Activated effector memory CD4-positive, alpha-beta T cell treated with Interleukin-2 at 50 U/mL for 16 hours (primary cell): ENCODE results near the gene BICC1.

Experiments used
- DNase-seq: peaks from one replicate; pipeline ENCODE4 v3.0.0-alpha.2; 2020

Gene BICC1

GRCh38 chr10:58608826-58609531 lies 96.3 kb downstream of the BICC1 start:
- DNase-seq, result no peak

DNA sequence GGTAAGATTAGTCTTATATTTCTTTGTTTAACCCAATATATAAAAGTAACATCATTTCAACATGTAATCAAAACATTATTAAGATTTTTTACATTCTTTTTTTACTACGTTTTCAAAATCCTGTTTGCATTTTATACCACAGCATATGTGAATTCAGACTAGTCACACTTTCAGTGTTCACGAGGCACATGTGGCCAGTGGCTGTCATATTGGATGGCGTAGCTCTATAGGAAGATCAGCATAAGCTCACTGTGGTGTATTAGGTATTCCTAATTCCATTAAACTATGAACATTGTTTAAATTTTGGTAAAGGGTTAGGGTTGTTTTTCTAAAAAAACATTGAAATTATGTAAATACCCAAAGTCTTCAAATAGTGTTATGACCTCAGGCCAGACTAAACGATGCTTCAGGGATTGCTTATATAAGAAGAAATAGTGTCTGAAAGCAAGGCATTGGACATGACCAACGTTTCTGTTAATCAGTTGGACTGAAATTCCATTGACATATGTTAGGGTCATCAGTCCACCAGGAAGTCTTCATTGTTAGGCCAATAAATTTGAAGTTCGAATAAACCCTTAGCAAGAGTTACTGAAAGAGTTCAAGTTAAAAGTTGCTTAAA lies 97.0 kb downstream of the BICC1 start:
- no peak for DNase-seq

- DNase-seq, result no peak
Observed at GRCh38 chr10:58615237-58615935, 102.7 kb downstream of the BICC1 start.

- DNase-seq, result no peak
Observed at GRCh38 chr10:58618158-58618676, 105.5 kb downstream of the BICC1 start.

- no peak for DNase-seq
Observed at GRCh38 chr10:58621379-58622077, 108.9 kb downstream of the BICC1 start.

GRCh38 chr10:58622246-58622645 lies 109.6 kb downstream of the BICC1 start:
- no peak for DNase-seq

GRCh38 chr10:58625070-58625469 lies 112.4 kb downstream of the BICC1 start:
- no peak for DNase-seq

DNA sequence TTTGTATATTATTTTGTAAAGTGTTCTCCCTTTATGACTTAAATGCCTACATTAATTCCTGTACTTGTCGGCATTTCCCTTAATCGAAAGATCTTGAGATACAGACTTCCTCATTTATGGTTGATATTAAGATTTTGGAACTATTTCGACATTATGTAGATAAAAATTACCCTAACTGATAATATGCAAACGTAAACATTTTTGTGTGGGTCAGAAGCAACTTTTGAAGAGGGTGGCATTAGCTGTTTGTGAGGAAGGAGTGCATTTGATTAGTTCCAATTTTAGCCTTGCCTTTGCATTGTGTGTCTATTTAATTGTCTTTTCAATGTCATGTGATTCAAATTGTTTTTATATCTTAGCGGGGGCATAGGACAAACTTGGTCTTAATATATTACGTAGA lies 114.7 kb downstream of the BICC1 start:
- DNase-seq, result no peak

GRCh38 chr10:58631715-58632114 lies 119.0 kb downstream of the BICC1 start:
- DNase-seq, result no peak

DNA sequence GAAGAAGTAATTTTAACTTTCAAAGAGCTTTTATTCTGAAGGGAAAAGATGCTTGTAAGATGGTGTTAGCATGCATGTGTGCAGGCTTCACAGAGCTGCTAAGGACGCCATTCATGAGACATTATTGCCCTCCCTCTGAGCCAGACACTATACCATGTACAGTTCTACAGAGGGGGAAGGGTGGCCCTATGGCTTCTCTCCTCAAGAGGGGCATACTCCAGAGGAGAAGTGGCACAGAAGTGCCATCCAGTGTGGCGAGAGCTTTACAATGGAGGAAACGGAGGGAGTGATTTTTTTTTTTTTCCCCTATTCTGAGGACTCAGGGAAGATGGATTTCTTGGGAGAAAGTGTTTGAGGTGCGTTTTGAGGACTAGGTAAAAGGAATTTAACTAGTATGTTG lies 119.5 kb downstream of the BICC1 start:
- DNase-seq, result no peak

GRCh38 chr10:58637352-58637751 lies 124.7 kb downstream of the BICC1 start:
- DNase-seq, result no peak

DNA sequence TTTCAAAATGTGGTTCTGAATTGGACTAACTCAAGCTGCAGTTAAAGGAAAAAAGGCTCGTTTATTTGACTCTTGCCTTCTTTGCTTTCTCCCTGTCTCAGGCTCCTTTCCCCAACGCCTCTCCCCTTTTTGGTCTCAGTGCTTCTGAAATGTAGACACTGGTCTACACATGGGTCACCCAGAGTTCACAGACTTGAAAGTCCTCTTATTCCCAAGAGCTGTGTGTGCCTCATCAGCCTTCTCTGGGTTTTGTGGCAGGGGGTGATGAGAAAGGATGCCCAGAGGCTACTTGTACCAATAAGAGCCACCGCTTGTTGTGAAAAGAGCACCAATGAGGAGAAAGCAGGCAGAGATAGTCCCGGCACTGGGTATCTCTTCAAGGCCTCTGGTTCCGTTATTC lies 125.7 kb downstream of the BICC1 start:
- no peak for DNase-seq

GRCh38 chr10:58641095-58641531 lies 128.4 kb downstream of the BICC1 start:
- DNase-seq, result no peak

GRCh38 chr10:58641708-58642107 lies 129.0 kb downstream of the BICC1 start:
- DNase-seq, result no peak

GRCh38 chr10:58642283-58642682 lies 129.6 kb downstream of the BICC1 start:
- no peak for DNase-seq

- no peak for DNase-seq
Observed at GRCh38 chr10:58642916-58643428, 130.3 kb downstream of the BICC1 start.

DNA sequence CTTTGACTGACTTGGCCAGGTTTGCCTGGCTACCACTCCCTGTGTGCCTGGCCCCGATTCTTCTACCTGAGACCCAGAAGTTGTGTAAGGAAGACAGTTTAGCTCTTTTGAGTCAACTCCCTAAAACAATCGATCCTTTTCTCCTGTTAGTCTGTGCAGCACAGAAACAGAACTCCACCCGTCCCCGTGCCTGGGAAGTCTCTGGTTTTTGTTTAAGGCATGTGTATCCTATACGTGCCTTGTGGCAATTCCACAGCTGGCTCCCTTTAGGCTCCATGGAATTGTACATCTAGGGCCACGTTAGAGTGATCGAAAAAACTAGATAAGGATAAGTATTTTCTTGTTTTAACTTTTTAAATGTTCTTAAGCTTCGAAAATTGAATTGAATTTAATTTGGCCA lies 131.6 kb downstream of the BICC1 start:
- DNase-seq, result no peak

DNA sequence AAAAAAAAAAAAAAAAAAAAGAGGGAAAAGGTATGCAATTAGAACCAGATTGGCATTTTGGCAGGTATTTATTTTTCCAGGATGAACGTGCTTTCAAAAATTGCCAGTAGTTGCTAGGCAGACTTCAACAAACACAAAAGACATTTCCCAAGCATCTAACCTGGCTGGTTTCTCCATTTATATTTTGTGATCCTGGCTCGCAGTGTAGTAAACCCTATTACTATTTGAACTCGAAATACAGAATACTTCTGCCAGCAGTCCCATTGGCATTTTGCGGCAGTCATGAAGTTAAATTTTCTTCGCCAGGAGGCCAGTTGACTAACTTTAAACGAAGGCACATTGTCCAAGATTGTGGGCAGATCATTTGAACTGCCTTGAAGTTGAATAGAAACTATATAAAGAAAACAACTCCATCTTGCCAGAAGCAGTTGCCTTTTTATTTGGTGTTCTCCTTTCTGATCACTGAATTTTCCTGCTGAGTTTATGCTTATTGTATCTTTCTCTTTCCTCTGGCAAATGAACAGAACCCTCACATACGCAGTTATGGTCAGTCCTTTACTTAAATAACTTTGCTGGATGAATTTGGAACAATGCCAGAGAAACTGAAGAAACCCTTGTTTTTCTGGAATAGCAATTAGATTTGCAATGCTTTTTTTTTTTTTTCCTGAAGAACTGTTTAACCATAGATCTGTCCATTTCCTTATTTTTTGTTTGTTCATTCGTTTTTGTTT lies 132.9 kb downstream of the BICC1 start:
- DNase-seq, result no peak

GRCh38 chr10:58647376-58648112 lies 134.9 kb downstream of the BICC1 start:
- DNase-seq, result no peak

DNA sequence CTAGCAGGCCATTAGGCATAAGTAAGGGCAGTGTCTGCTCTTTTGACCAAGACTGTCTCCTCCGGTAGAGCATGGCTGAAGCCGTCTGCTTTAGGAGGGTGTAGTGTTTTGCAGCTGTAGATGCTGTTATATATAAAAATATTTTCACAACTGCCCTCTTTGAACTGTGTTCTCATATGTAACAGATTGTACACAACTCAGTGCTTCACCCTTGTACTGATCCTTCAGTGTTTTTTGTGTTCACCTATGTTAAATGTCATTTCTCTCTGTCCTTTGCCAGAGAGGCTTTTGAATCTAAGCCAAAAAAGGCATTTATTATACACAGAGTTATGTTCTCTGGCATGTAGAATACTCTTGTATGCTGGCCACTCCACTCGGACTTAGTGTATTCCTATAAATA lies 135.5 kb downstream of the BICC1 start:
- DNase-seq, result no peak

DNA sequence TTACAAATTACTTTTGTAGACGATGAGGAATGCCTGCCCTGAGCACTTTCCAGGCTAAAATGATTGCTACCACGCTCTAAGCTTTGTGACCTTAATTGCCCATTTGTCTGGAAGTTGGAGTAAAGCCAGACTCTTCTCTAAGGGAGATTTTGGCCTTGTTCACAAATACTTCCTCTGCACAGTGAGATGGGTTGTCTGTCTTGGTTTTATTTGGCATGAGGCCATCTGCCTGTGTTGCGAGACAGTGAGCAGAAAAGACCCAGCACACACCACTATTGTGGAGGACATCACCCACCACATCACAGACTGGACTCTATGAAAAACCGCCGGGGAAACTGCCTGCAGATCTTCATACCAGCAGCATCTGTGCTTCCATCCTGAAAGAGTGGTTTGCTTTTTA lies 138.4 kb downstream of the BICC1 start:
- no peak for DNase-seq

- no peak for DNase-seq
Observed at GRCh38 chr10:58651742-58652141, 139.1 kb downstream of the BICC1 start.
